DOHH2 (cell line): ENCODE results near the gene HDAC10.
A peak's percentile ranks its signal among the peaks of the same experiment; 100 is the strongest.

Experiments
- H3F3A ChIP-seq: fragments of 200-600 bp; sonication (generic), shearing (Covaris generic); 2 replicates; pipeline ENCODE4 v1.6.0; 2016; ENCODE audit warnings: antibody characterized with exemption, mild to moderate bottlenecking; ENCODE audit not compliant: control insufficient read depth, insufficient read depth
- H3K27ac ChIP-seq: fragments of 200-600 bp; sonication (generic); 2 replicates; pipeline ENCODE4 v1.5.1; 2014; ENCODE audit warnings: low read depth, mild to moderate bottlenecking, low read length, moderate library complexity
- H3K27me3 ChIP-seq: fragments of 200-600 bp; sonication (generic); 2 replicates; pipeline ENCODE4 v1.6.1; 2014; ENCODE audit warnings: mild to moderate bottlenecking, low read length, mixed read lengths; ENCODE audit not compliant: control insufficient read depth
- H3K36me3 ChIP-seq: fragments of 200-600 bp; sonication (generic); 2 replicates; pipeline ENCODE4 v1.6.1; 2014; ENCODE audit warnings: mild to moderate bottlenecking, low read length, moderate library complexity, mixed read lengths; ENCODE audit not compliant: control insufficient read depth
- H3K4me1 ChIP-seq: fragments of 200-600 bp; sonication (generic); 2 replicates; pipeline ENCODE4 v1.6.1; 2014; ENCODE audit warnings: mild to moderate bottlenecking, low read length, mixed read lengths; ENCODE audit not compliant: control insufficient read depth
- H3K4me2 ChIP-seq: fragments of 200-600 bp; sonication (generic); 2 replicates; pipeline ENCODE4 v1.6.0; 2014; ENCODE audit warnings: mild to moderate bottlenecking, low read length, moderate library complexity
- H3K4me3 ChIP-seq: fragments of 200-600 bp; sonication (generic); 2 replicates; pipeline ENCODE4 v1.5.1; 2014; ENCODE audit warnings: mild to moderate bottlenecking, low read length, mixed read lengths
- H3K79me2 ChIP-seq: fragments of 200-600 bp; sonication (generic); 2 replicates; pipeline ENCODE4 v1.6.1; 2014; ENCODE audit warnings: mild to moderate bottlenecking, low read length, mixed read lengths; ENCODE audit not compliant: control insufficient read depth
- H3K9me2 ChIP-seq: fragments of 200-600 bp; sonication (generic); replicated peaks from 2 replicates; pipeline ENCODE4 v1.6.1; 2014; ENCODE audit warnings: mild to moderate bottlenecking, low read length, mixed read lengths; ENCODE audit not compliant: control insufficient read depth
- H3K9me3 ChIP-seq: fragments of 200-600 bp; sonication (generic); 2 replicates; pipeline ENCODE4 v1.6.1; 2014; ENCODE audit warnings: antibody characterized with exemption, low read length, mixed read lengths; ENCODE audit not compliant: control insufficient read depth, insufficient read depth
- H4K20me1 ChIP-seq: fragments of 200-600 bp; sonication (generic); 2 replicates; pipeline ENCODE4 v1.6.0; 2014; ENCODE audit warnings: low read depth, mild to moderate bottlenecking, antibody characterized with exemption, low read length, moderate library complexity; ENCODE audit not compliant: control insufficient read depth, insufficient read depth
- CTCF ChIP-seq: fragments of 200-600 bp; sonication (generic); IDR thresholded peaks from one replicate; pipeline ENCODE4 v1.5.1; 2014; ENCODE audit warnings: antibody characterized with exemption, mild to moderate bottlenecking, low read depth, low read length; ENCODE audit not compliant: poor library complexity, severe bottlenecking
- EZH2phosphoT487 ChIP-seq: fragments of 200-600 bp; sonication (generic); IDR thresholded peaks from 2 replicates; pipeline ENCODE4 v1.6.1; 2017; ENCODE audit warnings: borderline replicate concordance, mild to moderate bottlenecking, antibody characterized with exemption, low read length, moderate library complexity, mixed read lengths

HDAC10 gene

GRCh38 chr22:50261615-50262459 is 10.8 kb upstream of the HDAC10 start, which contains the start of gene MAPK12:
MAPK12 (minus strand) TSS chr22:50261683; CDS start chr22:50261509, 174 bp downstream.
- Histone ChIP-seq H3K27ac (peak within 1 kb of the TSS; percentile 17; the same call in 1 of the 2 replicates), H3K9me2 (no peaks in the 10 kb centered on the region), H3K4me1 (peaks cover 27% of the 10 kb centered on the region), H3K79me2 (peaks cover 31% of the 10 kb centered on the region), H3K36me3 (peaks cover 25% of the 10 kb centered on the region), H4K20me1 (0 out of 2 replicates have a peak, but pooled peaks cover 3% of the 10 kb centered on the region), H3F3A (no peaks in the 10 kb centered on the region), H3K27me3 (no peaks in the 10 kb centered on the region), H3K4me2 (peak within 1 kb of the TSS; percentile 94), H3K4me3 (peak within 1 kb of the TSS; percentile 94), H3K9me3 (no peaks in the 10 kb centered on the region)
- no peak for TF ChIP-seq CTCF
- TF ChIP-seq EZH2phosphoT487, result no peak

- Histone ChIP-seq H3K9me2 (no peaks in the 10 kb centered on the region), H3K4me3 (peak overlapping the region; percentile 94), H3K36me3 (peaks cover 33% of the 10 kb centered on the region), H3K27me3 (no peaks in the 10 kb centered on the region), H3K4me2 (peak overlapping the region; percentile 94), H3F3A (no peaks in the 10 kb centered on the region), H3K27ac (peak overlapping the region; percentile 17; the same call in 1 of the 2 replicates), H3K9me3 (no peaks in the 10 kb centered on the region), H3K4me1 (peaks cover 27% of the 10 kb centered on the region), H3K79me2 (peaks cover 31% of the 10 kb centered on the region), H4K20me1 (0 out of 2 replicates have a peak, but pooled peaks cover 3% of the 10 kb centered on the region)
- TF ChIP-seq CTCF (no peak), EZH2phosphoT487 (no peak)
Observed at GRCh38 chr22:50260801-50261614, 9.9 kb upstream of the HDAC10 start.

GRCh38 chr22:50260434-50260800 is 9.4 kb upstream of the HDAC10 start:
- Histone ChIP-seq H3K9me3 (no peaks in the 10 kb centered on the region), H3K4me1 (peaks cover 27% of the 10 kb centered on the region), H3K36me3 (peaks cover 38% of the 10 kb centered on the region), H3K4me3 (peak overlapping the region; percentile 94), H3K9me2 (no peaks in the 10 kb centered on the region), H3K79me2 (peaks cover 31% of the 10 kb centered on the region), H3F3A (no peaks in the 10 kb centered on the region), H3K27me3 (no peaks in the 10 kb centered on the region), H3K27ac (0 out of 2 replicates have a peak overlapping the region, but pooled peaks have one; percentile 17), H3K4me2 (peak overlapping the region; percentile 94), H4K20me1 (0 out of 2 replicates have a peak, but pooled peaks cover 3% of the 10 kb centered on the region)
- TF ChIP-seq CTCF, result no peak
- no peak for TF ChIP-seq EZH2phosphoT487
